GM10266 (cell line): ENCODE data around the gene THSD4.

Experiments
- DNase-seq: peaks from one replicate; pipeline ENCODE4 v3.0.0; 2012; ENCODE audit errors: extremely low spot score
- CTCF ChIP-seq: IDR thresholded peaks from 2 replicates; pipeline ENCODE4 v1.5.1; 2012; ENCODE audit warnings: mild to moderate bottlenecking, low read depth; ENCODE audit not compliant: control insufficient read depth, insufficient read depth; ENCODE audit errors: missing control alignments

Gene THSD4

GRCh38 chr15:71249986-71250385 is 134.7 kb downstream of the THSD4 start:
- DNase-seq, result no peak
- TF ChIP-seq CTCF, result no peak

- no peak for TF ChIP-seq CTCF
- DNase-seq, result no peak
Observed at GRCh38 chr15:71250936-71251583, 135.8 kb downstream of the THSD4 start.

GRCh38 chr15:71251584-71252043 is 136.3 kb downstream of the THSD4 start:
- DNase-seq, result no peak
- TF ChIP-seq CTCF, result no peak

- no peak for DNase-seq
- TF ChIP-seq CTCF, result no peak
Observed at GRCh38 chr15:71252044-71252739, 136.9 kb downstream of the THSD4 start.

GRCh38 chr15:71252740-71253047 is 137.4 kb downstream of the THSD4 start:
- no peak for TF ChIP-seq CTCF
- DNase-seq, result no peak

GRCh38 chr15:71254491-71254890 is 139.2 kb downstream of the THSD4 start:
- DNase-seq, result no peak
- no peak for TF ChIP-seq CTCF

- DNase-seq, result no peak
- no peak for TF ChIP-seq CTCF
Observed at GRCh38 chr15:71256934-71257664, 141.8 kb downstream of the THSD4 start.
